CD4-positive, alpha-beta T cell treated with Interferon alpha-2 for 1 hour (primary cell): ENCODE results near the gene HDAC7.
"Not testable (repeated sequence)": the region's sequence is repeated elsewhere in the genome, so short reads cannot be mapped to it uniquely, and the experiment has no call there.

Experiments used
- DNase-seq, 2 donors: peaks; one replicate each; pipeline ENCODE4 v3.0.0-alpha.2; 2020 to 2022

Gene HDAC7

DNA sequence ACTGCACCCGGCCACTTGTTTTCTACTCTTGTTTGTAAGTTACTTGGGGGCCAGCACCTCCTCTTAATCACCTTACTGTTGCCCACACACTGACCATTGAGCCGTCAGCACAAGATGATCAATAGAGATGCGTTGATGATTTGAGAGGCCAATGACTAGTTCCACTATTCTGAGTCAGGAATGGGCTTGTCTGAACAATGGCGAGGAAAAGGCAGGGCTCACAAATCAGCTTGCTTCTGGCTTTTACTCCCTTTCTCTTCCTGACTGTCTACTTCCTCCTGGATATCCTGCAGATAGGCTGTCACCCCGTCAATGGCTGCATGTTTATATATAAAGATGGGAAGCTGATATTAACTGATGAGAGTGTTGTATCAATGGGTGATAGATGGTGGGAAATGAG is 29.1 kb upstream of the HDAC7 start:
- no peak for DNase-seq

DNA sequence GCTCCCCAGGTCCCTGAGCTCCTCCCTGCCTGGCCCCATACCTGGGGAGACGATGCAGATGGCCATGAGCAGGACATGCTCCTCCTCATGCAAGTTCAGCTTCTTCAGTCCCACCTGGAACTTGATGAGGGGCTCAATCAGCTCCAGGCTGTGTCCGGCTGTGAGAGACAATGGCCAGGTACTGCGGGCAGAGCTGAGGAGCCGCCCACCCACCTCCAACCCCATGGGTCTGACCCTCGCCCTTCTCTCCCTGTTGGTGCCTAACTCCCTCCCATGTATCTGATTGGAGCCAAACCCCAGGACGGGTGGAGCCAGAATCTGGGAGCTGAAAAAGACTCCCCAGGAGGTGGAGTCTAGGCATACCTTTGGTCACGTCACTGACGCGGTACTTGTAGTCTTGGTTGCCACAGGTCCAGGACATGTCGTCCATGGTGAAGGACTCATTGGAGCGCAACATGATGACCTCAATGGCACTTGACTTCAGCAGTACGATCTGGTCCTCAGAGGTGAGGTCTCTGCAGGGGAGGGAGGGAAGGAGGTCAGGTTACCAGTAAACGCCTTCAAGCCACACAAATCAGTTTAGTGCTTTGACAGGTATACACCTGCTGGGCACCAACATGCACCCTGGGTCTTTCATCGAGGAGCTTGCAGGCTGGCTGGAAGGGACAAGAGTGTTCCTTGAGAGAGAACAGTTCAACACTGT is 26.7 kb upstream of the HDAC7 start:
- no peak for DNase-seq

DNA sequence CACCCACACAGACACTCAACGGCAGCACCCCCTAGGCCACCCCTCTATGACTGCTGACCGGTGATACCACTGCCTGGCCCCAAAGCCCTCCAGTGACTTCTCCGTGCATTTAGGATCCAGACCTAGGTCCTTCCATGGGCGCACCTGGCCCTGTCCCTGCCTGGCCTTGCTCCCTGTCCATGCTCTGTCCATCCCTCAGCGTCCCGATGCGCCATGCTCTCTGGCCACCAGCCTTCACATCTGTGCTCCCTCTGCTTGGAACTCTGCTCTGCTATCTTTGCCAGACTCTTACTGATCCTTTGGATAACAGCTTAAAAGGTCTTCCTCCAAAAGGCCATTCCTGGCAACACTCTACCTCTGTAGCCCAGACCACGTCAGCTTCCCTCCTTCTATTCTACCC is 25.4 kb upstream of the HDAC7 start:
- no peak for DNase-seq

DNA sequence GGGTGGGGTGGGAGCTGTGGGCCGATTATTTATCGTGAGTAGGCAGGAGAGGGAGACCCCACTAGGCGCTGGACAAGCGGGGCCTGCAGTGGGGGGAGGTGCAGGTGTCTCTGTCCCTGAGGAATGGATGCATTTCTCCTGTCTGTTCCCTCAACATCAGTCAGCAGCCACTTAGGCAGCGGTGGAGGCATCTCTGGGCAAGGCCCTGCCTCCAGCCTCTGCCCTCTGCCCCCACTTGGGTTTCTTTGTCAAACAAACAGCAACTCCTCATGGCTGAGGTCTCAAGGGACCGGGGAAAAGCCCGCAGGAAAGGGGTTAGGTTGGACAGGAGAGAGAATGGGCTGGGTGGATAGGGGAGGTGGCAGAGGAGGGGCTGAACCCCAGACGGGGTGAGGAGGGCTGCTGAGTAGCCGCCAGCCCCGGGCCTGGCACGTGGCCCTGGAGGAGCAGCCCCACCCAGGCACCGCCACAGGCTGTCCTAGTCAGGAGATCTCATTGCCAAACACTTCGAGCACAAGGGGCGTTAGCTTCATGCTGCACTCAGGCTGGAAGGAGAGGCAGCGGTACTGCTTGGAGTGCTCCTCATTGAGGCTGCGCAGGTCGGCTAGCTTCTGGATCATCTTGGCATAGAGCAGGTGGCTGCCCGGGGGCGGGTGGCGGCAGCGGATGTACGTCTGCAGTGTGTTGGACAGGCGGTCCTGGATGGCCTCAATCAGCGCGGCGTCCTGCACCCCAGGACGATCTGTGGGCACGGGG is 24.7 kb upstream of the HDAC7 start:
- no peak for DNase-seq

DNA sequence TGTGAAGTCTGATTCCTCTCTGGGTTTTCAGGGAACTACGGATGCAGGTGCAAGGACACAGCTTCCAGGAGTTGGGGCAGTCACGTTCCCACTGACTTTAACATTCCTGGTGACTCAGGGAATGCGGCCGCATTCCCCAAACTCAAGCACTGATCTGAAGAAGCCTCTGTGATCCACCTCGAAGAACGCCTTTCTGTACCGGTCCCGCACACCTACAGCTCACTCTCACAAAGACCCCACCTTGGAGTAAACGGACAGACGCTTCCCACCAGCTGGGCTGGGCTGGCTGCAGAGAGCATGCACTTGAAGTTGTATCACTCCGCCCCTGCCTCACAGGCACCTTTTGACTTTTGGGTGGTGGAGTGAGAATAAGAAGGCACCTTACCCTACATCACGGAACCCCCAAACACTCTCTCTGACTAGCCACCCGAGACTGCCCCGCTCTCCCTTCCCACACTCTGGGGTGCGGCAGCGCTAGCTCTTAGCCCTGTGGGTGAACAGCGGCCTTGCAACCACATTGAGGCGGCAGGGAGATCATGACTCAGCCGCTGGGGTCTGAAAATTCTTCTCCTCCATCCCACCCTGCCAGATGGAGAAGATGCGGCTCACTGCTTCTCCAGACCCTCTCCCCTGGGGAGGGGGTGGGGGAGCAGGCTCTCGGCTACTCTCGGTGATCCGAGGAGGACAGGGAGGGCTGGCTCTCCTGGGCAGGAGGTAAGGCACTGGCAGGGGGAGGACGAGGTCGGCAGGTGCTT is 23.7 kb upstream of the HDAC7 start:
- DNase-seq: no peak

DNA sequence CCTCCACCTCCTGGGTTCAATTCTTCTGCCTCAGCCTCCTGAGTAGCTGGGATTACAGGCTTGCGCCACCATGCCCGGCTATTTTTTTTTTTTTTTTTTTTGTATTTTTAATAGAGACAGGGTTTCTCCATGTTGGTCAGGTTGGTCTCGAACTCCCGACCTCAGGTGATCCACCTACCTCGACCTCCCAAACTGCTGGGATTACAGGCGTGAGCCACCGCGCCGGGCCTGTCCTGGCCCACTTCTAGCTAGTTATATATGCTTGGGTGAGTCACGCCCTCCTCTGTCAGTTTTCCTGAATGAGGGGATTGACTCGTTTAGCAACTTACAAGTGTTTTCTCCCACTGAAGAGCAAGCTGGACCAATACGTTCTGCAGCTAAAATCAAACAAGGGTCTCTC is 22.8 kb upstream of the HDAC7 start:
- DNase-seq: not testable (repeated sequence)

DNA sequence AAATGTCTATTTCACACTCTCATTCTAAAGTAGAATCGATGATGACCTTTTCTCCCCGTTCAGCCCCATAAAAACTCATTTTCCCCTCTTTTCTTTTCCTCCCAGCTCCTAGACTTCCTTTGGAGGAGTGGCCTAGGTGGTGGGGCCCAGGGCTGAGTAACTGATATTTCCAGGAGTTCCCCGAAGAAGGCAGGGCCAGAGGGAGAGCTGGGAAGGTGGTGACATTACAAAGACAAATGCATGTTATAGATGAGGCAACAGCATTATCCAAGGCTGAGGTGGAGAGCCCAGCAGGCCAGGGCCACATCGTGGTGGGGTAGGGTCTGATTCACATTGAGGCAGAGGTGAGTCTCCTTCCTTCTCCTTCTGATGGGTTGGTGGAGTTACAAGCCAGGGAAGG is 22.2 kb upstream of the HDAC7 start:
- DNase-seq: no peak

DNA sequence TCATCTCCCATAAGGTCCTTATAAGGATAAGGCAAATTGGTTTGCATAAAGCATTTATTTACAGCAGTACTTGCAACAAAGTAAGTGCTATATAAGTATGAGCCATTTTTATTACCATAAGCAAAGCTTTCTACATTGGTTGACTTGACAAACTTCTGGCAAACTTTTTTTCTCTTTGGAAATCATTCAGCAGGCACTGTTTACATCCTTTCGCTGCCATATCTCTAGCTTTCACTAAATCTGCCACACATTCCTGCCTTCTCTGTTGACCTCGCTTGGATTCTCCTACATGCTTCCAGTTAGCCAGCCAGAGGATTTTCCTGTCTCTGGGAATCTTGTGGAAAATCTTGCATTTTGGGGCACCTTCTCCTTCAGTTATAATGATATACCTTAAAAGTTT is 21.8 kb upstream of the HDAC7 start:
- no peak for DNase-seq

DNA sequence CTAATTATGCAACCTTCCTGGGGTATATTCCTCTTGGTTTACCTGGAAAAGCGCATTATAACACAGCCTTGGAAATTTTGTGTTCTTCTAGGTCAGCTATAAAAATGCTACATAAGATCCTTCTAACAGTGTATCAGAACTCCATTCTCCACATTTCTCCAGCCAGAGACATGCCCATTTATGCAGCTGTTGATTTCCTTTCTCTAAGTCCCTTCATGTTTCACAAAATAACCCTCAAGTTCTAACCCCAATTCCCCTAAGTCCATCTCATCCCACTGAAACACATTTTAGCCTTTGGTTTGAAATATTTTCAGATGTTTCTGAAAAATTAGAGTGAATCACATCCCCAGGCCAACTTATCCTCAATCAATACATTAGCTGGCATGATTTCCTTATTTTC is 20.9 kb upstream of the HDAC7 start:
- no peak for DNase-seq

DNA sequence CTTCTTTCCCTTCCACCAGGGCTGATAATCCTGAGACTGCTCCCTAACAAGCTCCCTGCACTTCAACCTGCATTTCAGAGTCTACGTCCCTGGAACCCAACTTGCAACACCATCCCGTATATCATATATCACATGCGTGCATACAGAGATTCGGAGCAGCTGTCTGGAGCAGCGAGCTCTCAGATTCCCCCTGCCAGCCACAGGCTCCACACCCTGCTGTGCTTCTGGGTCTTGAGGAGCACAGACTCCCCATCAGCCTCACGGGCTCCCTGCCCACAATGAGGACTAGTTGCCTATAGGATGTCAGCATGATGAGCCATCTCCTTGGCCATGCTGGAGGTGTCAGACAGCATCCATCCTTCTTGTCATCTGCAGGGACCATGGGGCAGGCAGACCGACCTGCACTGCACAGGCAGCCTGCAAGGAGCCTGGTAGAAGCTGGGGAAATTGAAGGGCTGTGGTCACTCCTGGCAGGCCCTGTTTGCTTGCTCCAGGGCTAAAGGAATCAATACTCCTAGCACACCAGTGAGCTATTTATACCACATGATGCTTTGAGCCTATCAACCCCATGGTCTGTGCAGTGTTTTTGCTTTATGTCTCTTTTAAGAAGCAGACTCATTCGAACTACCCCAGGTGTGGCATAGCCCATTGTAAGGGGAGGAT is 19.6 kb upstream of the HDAC7 start:
- no peak for DNase-seq

DNA sequence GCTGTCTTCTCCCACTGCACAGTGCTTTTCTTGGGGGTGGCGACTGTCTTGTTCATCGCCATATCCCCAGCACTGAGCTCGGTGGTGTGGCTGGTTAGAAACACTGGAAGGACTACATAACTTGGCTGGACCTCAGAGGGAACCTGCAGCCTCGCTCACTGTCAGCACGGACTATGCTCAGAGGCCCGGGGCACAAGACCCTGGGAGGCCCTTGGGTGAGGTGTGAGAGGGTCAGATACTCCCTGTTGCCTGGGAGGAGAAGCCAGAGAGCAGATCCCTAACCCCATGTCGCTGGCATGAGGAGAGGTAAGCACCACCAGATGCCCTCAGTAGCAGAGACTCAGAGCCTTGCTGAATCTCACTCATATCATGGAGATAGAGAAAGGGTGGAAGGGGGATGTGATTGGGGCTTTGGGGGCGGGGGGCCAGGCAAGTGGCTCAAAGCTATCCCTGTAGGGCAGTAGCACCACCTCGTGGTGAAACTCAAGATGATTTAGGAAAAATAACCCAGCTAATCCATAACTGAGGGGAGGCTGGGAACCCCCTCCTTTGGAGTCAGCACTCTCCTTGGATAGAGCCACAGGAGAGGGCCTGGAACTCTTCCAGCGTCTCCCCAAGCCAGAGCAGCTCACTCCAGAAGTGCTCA is 18.7 kb upstream of the HDAC7 start:
- DNase-seq: peak; percentile 39 to 56

DNA sequence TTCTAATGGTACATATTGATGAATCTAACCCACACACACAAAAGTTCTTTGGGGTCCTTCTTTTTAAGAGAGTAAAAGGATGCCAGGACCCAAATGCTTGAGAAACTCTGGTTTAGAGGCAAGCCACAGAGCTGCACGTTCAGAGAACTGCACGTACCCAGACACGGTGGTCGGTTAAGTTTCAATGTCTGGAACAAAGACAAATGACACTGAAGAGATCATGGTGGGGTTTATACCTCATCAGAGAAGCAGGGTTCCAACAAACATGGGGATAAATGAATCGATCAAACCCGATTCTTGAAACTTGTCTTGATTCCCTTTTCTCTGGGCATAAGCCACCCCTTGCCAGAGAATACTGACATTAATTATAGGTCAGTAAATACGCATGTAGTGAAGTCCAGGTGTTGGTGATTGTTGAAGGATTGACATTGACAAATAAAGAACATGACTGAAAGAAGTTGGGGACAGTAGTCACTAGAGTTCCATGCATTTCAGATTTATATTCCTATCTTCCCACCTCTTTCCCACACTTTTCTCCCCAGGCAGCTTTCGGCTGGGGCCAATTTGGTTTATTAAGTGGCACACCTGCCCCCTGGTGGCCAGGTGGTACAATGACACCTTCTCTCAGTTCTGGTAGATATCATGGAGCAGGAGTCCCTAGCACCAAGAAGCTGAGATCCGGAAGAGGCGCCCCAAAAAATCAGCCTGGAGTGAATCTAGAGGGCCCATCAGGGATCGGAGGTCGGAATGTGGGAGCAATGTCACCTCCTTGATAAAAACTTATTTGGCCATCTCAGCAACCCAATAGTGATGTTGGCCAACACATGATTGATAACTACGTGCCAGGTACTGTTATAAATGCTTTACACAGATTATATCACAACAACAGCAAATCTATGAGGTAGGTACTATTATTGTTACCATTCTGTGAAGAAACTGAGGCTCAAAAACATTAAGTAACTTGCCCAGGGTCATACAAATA is 17.8 kb upstream of the HDAC7 start:
- DNase-seq: peak; percentile 62 to 74

DNA sequence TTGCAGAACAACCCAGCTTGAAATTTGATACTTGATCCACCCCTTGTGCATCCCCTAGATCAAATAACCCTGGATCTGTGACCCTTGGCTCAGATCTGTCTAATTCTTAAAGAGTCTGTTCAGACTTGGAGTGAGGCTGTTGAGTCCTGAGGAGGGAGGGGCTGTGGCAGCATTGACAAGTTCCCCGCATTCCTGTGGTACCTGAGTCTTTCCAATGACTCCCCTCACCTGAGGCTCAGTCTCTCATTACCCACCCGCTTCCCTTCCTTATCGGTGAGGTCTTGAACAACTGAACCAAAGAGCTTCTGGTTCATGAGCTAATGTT is 16.1 kb upstream of the HDAC7 start:
- no peak for DNase-seq

DNA sequence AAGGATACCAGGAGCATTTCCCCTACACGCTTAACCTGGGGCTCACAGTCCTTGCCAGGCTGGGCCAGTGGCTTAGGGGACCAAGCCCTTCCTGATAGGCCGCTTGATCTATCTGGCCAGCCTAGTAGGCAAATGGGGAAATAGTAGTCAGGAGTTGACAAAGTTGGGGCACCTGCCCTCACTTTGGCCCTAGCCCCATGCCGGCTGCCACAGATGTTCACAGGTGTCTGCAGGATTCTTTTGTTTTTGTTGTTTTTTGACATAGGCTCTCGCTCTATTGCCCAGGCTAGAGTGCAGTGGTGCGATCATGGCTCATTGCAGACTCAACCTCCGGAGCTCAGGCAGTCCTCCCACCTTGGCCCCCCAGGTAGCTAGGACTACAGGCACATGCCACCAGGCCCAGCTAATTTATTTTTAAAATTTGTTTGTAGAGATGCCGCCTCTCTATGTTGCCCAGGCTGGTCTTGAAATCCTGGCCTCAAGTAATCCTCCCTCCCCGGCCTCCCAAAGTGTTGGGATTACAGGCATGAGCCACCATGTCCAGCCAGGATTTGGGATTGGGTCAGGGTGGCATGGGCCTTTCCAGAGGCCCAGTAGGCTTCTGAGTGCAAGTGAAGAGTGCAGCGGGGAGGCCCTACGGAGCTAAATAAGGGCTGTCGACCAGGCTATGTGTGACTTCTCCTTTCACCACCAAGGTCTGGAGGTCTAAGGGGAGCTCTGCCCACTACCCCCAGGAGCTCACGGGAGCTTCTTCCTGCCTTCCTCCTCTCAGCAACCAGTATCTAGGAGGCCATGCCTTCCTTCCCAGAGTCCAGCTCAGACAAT is 15.5 kb upstream of the HDAC7 start:
- DNase-seq: no peak

DNA sequence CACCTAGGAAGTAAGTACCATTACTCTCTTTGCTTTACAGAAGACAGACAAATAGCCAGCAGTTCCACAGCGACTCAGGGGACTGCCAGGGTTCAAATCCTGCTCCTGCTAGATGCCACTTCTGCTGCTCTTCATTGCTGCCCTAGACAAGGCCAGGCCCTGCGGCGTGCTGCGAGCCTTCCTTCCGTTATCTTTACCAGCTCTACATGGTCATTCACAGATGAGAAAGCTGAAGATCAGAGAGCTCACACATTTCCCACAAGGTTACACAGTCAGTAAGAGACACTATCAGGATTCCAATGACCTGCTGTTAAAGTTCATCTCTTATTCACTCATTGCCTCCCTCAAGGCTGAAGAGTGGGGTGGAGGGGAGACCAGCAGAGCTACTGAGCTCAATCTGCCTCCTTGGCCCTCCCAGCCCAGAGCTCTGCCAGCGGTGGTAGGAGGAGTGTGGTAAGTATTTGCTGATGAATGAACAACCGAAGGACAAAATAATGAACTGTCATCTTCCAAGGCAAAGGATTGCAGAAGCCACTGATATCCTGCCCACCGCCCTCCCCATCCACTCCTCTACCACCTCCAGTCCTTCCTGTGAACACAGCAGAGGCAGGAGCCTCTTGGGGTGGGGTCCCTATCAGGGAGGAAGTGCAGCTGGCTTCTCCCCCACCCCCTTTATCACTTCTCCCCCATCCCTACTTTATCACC is 14.6 kb upstream of the HDAC7 start:
- DNase-seq: no peak

DNA sequence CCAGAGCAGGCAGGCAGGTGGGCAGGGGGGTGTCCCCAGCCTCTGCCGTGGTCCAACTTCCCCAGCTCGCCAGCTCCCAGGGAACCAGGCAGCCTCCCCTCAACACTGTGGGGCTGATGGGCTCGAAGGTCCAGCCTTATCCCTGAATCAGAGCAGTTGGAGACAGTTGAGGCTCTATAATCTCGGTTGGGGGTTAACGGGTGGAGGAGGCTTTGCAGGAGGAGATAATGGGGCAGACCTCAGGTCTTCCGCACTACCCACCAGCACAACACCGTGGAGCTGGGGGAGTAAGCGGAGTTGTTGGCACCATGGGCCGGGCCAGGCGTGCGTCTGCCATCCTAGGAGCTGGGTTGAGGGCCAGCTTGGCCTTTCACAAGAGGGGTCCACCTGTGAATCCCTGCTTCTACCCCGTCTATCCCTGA is 13.9 kb upstream of the HDAC7 start:
- no peak for DNase-seq

DNA sequence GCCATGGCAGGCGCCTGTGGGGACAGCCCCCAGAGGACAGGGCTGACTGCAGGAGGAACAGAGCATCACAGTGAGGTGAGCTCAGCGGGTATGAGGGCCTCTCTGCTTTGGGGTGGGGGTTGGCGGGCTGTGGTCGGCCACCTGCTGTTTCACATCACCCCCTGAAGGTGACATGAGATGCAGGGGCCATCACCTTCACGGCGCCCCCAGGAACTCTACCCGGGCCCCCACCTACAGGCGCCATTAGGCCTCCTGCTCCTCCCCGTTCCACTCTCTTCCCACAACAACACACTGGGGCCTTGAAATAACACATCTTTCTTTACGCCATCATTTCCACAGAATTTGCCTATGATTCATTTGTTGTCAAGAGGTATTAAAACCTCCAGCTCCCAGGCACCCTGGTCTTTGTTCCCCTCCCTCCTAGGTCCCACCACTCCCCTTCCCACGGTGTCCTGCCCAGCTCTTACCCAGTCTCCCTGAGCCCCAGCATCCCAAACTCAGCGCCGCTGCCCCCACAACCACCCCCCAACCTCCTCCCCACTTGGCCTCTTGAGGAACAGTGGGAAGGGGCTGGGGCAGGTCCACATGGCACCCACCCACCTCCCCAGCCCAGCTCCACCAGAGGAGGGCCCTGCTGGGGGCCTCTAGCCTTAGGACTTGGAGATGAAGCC is 12.7 kb upstream of the HDAC7 start:
- peak in 1 of 2 donors; percentile 28 for DNase-seq

DNA sequence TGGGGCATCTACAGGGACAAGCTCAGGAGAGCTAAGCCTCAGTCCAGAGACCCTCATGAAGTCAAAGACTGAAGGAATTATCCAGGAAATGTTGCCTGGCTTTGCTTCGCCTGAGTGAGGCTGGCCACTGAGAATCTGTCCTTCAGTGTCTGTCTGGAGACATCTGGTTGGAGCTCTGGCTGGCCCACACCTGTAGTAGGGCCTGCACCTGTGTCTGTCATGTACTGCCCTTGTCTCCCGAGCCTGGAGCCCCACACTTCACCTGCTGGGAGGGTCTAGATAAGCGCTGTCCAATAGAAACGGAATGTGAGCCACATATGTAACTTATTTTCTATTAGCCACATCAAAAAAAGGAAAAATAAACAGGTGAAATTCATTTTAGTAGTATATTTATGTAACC is 9.9 kb upstream of the HDAC7 start:
- no peak for DNase-seq

DNA sequence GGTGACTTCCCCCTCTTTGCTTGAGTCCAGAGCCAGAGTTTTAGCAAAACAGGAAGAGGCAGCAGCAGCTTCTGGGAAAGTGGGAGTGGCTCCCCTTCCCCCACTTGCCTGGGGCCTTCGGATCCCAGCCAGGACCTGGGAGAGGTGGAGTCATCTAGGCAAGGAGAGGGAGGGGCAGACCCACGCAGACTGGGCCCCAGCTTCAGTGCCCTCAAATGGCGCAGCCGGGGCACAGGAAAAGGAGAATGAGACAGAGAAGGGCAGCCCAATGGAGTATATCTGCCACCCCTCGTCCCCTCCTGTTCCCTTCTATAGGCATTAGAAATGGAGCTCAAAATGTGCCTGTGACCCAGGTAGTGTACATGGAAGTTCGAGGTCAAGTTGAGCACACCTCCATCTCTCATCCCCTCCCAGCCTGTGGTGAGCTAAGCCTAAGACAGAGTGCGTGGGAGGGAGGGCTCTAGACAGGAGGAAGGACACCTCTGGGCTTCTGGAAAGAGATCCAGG is 9.3 kb upstream of the HDAC7 start:
- DNase-seq: no peak
